NCI-H510A (cell line): ENCODE results near the gene GIPC3.

Experiments used
- DNase-seq: peaks from one replicate; lab custom pipeline; 2025; lab: John Stamatoyannopoulos, UW

Gene GIPC3

DNA sequence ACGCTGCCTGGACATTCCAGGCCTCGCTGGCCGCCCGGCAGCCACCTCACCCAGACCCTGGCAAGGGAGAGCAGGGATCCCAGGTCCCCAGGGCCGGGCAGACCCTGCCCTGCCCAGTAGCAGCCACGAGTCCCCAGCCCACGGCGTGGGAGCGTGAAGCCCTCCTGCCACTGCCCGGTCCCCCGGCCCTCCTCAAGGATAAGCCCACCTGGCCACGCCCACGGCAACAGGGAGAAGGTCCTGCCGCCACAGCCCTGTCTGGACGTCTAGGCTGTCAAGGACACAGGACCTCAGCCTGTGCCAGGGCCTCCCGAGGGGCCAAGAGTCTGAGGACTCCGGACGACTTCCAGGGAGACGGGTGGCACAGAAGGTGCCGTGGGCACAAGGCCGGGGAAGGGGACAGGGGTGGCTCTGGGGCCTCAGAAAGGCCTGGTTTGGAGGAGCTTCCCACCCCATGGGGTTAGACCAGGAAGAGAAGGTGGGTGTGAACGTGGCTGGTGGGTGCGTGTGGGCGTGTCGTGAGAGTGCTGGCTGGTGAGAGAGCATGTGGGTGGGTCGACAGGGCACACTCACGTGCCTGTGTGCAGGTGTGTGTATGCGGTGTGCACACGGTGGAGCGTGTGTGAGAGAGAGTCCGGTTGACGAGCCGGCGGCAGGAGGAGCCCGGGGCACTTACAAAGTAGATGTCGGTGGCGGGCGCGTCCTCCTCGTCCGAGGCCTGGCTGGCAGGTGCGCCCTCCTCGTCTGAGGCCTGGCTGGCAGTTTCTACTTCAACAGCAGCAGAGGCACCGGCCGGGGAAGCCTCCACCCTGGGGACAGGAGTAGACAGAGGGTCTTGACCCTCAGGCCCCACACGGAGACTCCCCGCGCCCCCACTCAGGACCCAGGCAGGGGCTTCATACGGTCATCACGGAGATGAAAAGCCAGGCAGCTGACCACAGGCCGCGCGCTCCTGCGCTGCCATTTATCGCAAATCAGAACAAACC is 53.2 kb downstream of the GIPC3 start:
- no peak for DNase-seq

DNA sequence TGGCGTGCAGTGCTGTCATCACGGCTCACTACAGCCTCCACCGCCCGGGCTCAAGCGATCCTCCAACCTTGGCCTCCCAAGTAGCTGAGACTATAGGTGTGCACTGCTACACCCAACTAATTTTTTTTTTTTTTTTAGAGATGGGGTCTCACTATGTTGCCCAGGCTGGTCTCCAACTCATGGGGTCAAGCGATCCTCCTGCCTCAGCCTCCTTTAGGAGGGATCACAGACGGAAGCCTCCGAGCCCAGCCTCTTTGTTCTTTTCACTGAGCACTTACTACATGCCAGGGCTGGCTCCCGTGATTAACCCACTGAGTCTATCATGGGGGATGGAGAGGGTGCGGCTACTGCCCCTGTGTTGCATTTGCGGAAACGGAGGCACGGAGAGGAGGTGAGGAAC is 54.2 kb downstream of the GIPC3 start:
- no peak for DNase-seq

GRCh38 chr19:3641515-3642269 is 56.4 kb downstream of the GIPC3 start:
- DNase-seq, result no peak

DNA sequence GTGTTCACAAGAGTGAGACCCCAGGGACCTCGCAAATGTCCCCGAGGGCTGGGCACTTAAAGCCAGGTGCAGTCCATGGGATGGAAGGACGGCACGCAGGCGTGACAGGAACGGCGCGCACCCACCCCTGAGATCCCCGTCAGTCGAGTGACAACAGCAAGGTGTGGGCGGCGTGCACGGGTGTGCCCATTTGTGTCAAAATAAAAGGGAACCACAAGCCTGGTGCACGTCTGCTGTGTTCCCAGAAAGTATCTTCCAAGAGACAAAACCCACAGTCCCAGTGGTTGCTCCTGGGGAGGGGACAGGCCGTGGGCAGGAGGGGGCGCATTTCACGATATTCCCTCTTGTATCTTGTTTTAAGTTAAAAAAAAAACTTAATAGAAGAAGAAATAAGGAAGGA is 57.0 kb downstream of the GIPC3 start:
- DNase-seq, result no peak
